GM18951 (cell line): ENCODE data around the gene CD52.
"Not testable (repeated sequence)": the region's sequence is repeated elsewhere in the genome, so short reads cannot be mapped to it uniquely, and the experiment has no call there.

ENCODE experiments used
- POLR2A ChIP-seq: IDR thresholded peaks from 4 replicates; pipeline ENCODE4 v1.6.1; 2011; ENCODE audit warnings: mild to moderate bottlenecking; ENCODE audit not compliant: insufficient read length, insufficient read depth; ENCODE audit errors: extremely low read depth
- in situ Hi-C: fragments of 300-500 bp; cut with MboI; formaldehyde crosslinking; loops from one replicate; pipeline ENCODE4 v1.12.0; 2022; ENCODE audit warnings: low sequenced_read_pairs, mixed read lengths, inconsistent platforms; ENCODE audit not compliant: unreplicated experiment

Gene CD52

DNA sequence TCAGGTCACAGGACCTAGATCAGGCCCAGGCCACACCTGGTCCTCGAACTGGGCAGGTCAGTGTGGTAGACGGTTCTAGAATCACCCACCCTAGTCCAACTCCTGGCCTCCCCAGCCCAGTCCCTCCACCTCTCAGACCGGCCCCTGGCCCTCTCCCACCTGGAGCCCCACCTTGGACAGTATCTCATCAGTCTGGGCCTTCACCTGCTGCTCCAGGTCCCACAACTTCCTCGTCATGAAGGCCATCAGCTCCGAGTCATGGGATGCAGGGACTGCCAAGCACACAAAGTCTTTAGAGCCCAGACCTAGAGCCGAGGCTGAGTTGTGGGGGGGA, 20.0 kb upstream of the CD52 start:
- no peak for TF ChIP-seq POLR2A
- in situ Hi-C loops: no loop called here

DNA sequence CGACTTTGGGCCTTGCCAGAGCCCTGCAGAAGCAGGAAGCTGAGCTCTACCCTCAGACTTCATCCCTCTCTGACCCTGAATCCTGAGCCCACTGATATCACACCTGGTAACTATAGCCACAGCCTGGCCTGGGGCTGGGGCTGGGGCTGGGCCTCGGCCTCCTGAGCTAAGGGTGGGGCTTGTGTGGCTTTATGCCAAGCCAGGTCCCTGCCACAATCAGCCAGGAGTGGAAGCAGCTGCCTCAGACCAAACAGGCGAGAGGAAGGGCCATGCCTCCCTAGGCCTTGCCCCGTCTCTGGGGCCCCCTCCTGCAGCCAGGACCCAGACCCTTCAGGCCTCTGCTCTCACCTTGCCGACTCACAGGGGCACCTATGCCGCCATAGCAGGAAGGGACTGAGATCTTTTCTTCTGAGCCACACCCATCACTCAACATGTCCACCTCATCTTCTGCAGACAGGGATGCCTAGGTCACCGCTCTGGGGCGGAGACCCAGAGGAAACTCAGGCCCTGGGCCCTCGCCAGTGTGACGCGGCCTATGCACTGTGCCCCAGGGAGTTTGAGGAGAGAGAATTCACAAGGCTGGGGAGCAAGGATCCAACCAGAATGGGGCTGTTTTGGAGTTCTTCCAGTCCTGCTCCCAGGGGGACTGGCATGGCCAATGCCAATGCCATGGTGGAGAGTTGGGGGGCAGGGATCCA, 17.0 kb upstream of the CD52 start:
- TF ChIP-seq POLR2A: no peak
- in situ Hi-C loops: no loop called here

DNA sequence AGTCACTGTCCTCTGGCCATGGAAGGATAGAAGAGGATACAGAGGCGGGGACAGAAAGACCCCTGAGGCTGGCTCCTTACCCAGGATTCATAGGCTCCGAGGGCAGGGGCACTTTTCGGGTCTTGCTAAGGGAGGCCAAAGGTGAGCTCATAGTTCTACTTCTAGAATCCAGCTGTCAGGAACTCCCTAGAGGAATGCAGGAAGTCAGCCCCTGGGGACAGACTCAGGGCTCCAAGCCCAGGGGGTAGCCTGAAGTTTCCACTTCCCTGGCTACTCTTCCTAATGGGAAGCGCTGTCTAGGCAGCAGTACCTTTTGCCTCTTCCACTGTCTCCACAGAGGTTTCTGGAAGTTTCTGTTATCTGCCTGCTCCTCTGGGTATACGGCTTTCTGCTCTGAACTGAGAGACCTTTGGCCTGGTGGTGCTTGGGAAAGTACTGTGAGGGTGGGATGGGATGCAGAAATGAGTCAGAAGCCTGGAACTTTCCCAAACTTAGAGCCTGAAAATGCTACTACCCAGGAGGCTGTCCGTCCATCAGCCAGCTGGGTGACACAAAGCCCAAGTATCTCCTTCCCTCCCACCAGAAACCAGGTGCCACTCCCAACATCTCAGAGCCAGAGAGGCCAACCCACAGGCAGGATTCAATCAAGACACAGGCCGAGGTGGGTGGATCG, 14.9 kb upstream of the CD52 start:
- no peak for TF ChIP-seq POLR2A
- in situ Hi-C loops: no loop called here

GRCh38 chr1:26305667-26306289, 12.0 kb upstream of the CD52 start:
- TF ChIP-seq POLR2A: no peak
- in situ Hi-C loops: no loop called here

GRCh38 chr1:26306290-26307229, 11.2 kb upstream of the CD52 start, which contains the start of gene UBXN11:
Gene UBXN11 (minus strand): TSS chr1:26306636. CDS start chr1:26302883, 3,753 bp downstream.
- TF ChIP-seq POLR2A: peak; percentile 49
- in situ Hi-C loops: no loop called here

DNA sequence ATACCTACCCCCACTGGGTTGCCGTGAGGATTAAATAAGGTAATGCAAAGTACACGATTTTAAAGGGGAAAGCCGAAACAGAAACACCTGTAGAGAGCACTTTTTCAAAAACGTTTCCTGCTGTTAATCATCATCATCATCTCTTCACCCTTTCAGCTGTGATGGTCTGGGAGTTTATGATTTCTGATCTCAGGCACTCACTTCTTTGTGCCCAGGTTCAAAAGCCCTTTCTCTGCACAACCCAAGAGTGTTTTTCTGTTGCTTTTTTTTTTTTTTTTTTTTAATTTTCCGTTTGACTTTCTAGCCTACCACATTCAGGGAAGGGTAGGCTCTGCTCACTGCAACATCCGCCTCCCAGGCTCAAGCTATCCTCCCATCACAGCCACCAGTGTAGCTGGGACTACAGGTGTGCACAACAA, 10.4 kb upstream of the CD52 start:
- no peak for TF ChIP-seq POLR2A
- in situ Hi-C loops: no loop called here

DNA sequence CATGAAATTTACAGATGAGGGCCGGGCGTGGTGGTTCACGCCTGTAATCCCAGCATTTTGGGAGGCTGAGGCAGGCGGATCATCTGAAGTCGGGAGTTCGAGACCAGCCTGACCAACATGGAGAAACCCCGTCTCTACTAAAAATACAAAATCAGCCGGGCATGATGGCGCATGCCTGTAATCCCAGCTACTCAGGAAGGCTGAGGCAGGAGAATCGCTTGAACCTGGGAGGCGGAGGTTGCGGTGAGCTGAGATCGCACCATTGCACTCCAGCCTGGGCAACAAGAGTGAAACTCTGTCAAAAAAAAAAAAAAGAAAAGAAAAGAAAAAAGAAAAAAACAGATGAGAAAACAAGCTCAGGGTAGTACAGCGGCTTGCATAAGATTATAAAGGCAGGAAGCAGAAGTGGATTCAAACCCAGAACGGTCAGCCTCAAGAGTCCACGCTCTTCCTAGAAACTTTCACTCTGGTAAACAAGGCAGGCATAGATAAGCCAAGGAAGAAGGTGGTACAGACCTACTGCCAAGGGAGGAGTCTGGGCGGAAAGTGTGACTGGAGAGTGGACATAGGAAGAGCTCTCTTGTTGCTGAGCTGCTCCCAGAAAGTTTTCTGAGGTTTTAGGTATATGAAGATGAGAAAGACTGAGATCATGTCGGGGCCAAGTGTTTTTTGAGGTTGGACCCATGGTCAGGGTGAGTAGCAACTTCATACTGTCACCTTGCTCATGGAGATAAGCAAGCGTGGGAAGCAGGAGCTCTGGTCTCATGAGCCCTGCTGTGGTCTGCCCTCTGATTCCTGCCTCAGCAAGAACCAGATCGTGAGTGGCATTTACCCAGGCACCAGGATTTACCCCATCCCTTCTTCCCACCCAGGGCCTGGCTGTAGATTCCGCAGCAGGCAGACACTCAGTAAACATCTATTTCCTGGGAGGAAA, 9.5 kb upstream of the CD52 start:
- in situ Hi-C loops: not testable (repeated sequence)

DNA sequence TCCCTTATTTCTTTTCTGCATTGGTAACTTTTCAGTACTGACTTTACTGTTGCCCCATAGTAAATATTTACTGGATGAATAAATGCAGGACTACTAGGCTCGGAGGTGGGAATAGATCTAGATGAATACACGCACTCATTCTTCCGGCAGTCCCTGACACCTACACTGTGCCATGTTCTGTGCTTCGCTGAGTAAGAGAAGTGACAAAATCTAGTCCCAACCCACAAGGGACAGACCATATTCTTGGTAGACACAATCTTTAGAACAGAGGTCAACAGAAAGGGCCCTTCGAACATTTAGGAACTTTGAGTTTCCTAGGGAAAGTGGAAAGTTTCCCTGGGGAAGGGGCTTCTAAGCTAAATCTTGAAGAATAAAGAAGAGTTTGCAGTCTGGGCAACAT, 3.3 kb upstream of the CD52 start:
- TF ChIP-seq POLR2A: no peak
- in situ Hi-C loops: no loop called here

GRCh38 chr1:26315874-26316850, 1.6 kb upstream of the CD52 start:
- in situ Hi-C loops: no loop called here
- no peak for TF ChIP-seq POLR2A

DNA sequence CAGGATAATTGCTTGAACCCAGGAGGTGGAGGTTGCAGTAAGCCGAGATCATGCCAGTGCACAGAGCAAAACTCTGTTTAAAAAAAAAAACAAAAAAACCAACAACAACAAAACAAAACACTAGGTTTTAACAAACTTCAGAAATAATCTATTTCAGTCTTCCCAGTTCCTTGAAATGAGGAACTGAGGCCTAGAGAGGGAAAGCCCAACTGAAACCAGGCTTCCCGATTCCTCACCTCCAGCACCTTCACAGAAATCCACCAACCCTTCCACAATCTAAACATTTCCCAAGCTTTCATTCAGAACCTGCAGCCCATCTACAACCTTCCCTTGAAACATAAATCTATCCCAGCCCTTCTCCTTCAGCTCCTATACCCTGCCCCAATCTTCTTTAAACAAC, 612 bp upstream of the CD52 start:
- no peak for TF ChIP-seq POLR2A
- in situ Hi-C loops: no loop called here

DNA sequence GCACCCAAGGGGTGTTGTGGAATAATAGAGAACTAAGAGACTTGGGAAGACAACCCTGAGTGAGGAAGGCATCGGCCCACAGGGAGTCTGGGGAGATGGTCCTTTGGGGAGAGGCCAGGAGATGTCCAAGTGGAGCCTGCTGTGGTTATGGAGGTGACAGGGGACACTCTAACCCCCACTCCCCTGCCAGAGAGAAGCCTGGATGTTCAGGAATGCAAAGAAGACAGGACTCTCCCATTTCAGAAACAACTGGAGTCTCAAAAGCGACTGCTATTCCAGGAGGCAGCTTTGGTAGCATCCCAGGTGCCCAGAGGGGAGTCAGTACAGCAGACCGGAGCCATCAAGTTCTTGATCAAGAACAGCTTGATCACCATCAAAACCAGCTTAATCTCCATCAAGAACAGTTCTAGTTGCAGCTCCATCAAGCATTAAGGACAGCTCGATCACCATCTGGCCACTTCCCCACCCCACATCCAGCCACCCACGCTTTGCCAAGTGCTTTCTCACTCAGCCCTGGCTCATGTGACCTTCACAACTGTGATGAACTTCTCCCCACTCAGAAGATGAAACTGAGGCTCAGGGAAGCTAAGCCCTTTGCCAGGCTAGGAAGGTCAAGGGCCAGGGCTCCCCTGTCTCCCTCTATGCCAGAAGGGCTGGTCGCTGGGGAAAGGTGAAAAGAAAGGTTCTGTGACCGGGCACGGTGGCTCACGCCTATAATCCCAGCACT, 743 bp downstream of the CD52 start:
- TF ChIP-seq POLR2A: no peak
- in situ Hi-C loops: no loop called here
